ENCODE results near the gene KIF2B. TPM values are rescaled to one million over a fixed set of nuclear protein-coding genes. Genes with fewer than 3 reads are reported as not detected.
"Not testable (repeated sequence)": the region's sequence is repeated elsewhere in the genome, so short reads cannot be mapped to it uniquely, and the experiment has no call there.

The KIF2B gene
- total RNA-seq, 1 donor from 2014 or later: not detected

DNA sequence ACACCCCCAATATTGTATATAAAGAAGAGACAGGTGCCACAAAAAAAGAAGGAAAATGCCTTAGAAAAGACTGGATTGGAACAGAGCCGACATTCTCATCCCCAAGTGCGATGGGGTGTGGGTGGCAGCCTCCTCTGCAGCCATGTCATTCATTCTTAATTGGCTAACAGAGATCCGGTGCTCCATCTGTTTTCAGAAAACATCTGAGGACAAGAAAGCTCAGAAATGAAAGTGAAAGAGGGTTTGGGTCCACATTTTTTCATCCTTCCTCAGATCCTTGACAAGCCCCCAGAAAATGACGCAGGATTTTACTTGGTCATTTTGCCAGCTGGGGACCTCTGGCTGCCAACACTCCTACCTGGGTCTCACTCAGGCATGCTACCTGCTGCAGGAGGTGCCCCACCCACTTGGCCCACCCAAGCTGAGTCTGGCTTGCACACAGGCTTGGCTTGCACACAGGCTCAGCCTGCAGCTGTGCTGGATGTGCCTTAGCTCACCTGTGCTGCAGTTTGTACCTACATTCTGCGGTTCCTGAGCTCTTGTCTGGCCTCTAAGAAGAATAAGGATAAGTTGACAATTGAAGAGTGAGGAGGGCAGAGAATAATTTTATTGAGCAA is 21.9 kb downstream of the KIF2B start:
- no peak for DNase-seq (ENCODE audit: low spot score)
- no peaks in the 10 kb centered on the region for H3K4me1 ChIP-seq
- no peaks in the 10 kb centered on the region for H3F3A ChIP-seq (ENCODE audit: low read depth)
- H3K27me3 ChIP-seq: no peaks in the 10 kb centered on the region
- Mint-ChIP-seq H3K27ac (no peak overlapping the region), H3K36me3 (no peaks in the 10 kb centered on the region), H3K9me3 (peaks cover 20% of the 10 kb centered on the region), H3K4me3 (no peak overlapping the region), H3K27me3 (ENCODE audit: insufficient read depth, low read depth) (peaks cover 2% of the 10 kb centered on the region), H3K4me1 (no peaks in the 10 kb centered on the region)
- TF ChIP-seq EZH2 (IDR thresholded peaks at IDR 0.05) (no peak), EZH2phosphoT487 (IDR thresholded peaks at IDR 0.05) (no peak), CTCF (IDR thresholded peaks at IDR 0.05) (no peak)
- peaks cover 2% of the 10 kb centered on the region for H3K36me3 ChIP-seq
- no peaks in the 10 kb centered on the region for H4K20me1 ChIP-seq (ENCODE audit: low read depth)
- no peak overlapping the region for H3K4me3 ChIP-seq
- H3K9ac ChIP-seq: no peak overlapping the region
- peaks cover 15% of the 10 kb centered on the region for H3K9me3 ChIP-seq (ENCODE audit: low read depth)
- H3K79me2 ChIP-seq (ENCODE audit: low read depth): no peaks in the 10 kb centered on the region
- no peak overlapping the region for H3K27ac ChIP-seq
- no peak overlapping the region for H2AFZ ChIP-seq (replicated peaks)
- H3K4me2 ChIP-seq: no peak overlapping the region

DNA sequence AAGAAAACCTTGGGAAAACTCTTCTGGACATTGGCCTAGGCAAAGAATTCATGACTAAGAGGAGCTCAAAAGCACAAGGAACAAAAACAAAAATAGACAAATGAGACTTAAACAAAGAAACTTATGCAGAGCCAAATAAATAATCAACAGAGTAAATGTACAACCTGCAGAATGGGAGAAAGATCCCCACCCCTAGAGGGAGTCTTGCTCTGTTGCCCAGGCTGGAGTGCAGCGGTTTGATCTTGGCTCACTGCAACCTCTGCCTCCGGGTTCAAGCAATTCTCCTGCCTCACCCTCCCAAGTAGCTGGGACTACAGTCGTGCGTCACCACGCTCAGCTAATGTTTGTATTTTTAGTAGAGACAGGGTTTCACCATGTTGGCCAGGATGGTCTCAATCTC is 48.4 kb downstream of the KIF2B start:
- DNase-seq (ENCODE audit: low spot score); H3K27ac Mint-ChIP-seq; H3K79me2 ChIP-seq (ENCODE audit: low read depth); H3K9me3 ChIP-seq (ENCODE audit: low read depth); H3K36me3 Mint-ChIP-seq; H3K4me2 ChIP-seq; H3K27ac ChIP-seq; H3F3A ChIP-seq (ENCODE audit: low read depth); H3K4me3 ChIP-seq; H3K27me3 Mint-ChIP-seq (ENCODE audit: insufficient read depth, low read depth); H4K20me1 ChIP-seq (ENCODE audit: low read depth); H2AFZ ChIP-seq (replicated peaks); H3K36me3 ChIP-seq; H3K4me1 ChIP-seq; H3K9ac ChIP-seq; H3K9me3 Mint-ChIP-seq; H3K27me3 ChIP-seq; H3K4me3 Mint-ChIP-seq; H3K4me1 Mint-ChIP-seq: not testable (repeated sequence)
